ENCODE data around the gene PIP5KL1.

- TF ChIP-seq POLR2A (IDR thresholded peaks at IDR 0.05; ENCODE audit: low read length): no peak
- TF ChIP-seq GATA1 (IDR thresholded peaks at IDR 0.05; ENCODE audit: low read depth, low read length): no peak
Measured at GRCh38 chr9:127980060-127980705, 49.6 kb upstream of the PIP5KL1 start.
